H1 (cell line): ENCODE data around the gene GCFC2. TPM values are rescaled to one million over a fixed set of nuclear protein-coding genes. Genes with fewer than 3 reads are reported as not detected.

Experiments
- TAF7 ChIP-seq: optimal IDR thresholded peaks from 2 replicates; pipeline ENCODE3; 2011; ENCODE audit warnings: low read depth, mild to moderate bottlenecking, inconsistent platforms, low read length, moderate library complexity, borderline replicate concordance
- polyA plus RNA-seq, 7 experiments: library from polyadenylated mRNA; depleted of rRNA in 3 of 7; stranded (reverse) in 5 of 7; unstranded in 2 of 7; fragments of >200 nt in 5 of 7; fragments of 200-250 nt in 2 of 7; gene quantifications; 1 replicate in 5 of 7; 2 replicates in 1 of 7; 4 replicates in 1 of 7; pipeline versions ENCODE4 v1.2.1 to v1.2.3, GENCODE V29; 2011 to 2013; ENCODE audit warnings: missing spikeins in 2 of 7, mixed read lengths in 2 of 7
- total RNA-seq: library from RNA; stranded (reverse); fragmentation: NEBNext Ultra II Directional; extraction: Animal tissue kit (Norgen Biotek cat#: 25700); gene quantifications from 2 replicates; pipeline ENCODE4 v1.2.1, GENCODE V29; 2021

GCFC2 gene
- total and polyA plus RNA-seq, 2 of the 8 experiments (the other 6 are each of a cell fraction or from before 2014, with no cell fraction given): 5.6 to 19.1 TPM

- no peak for TF ChIP-seq TAF7
Measured at GRCh38 chr2:75657798-75658197, 52.9 kb downstream of the GCFC2 start (continued).
